H1 (cell line): ENCODE measurements around the gene UQCR10. TPM values are rescaled to one million over a fixed set of nuclear protein-coding genes. Genes with fewer than 3 reads are reported as not detected.
A peak's percentile ranks its signal among the peaks of the same experiment; 100 is the strongest.

Source experiments
- CTCF ChIA-PET: fragments of 300-600 bp; sonication (Branson Sonifier 250); formaldehyde crosslinking; loops from one replicate; lab custom pipeline; 2021; ENCODE audit not compliant: partially characterized antibody; lab: Charles Lee
- POLR2A ChIA-PET: fragments of 300-600 bp; sonication (Branson Sonifier 250); formaldehyde crosslinking; loops from one replicate; lab custom pipeline; 2021; ENCODE audit warnings: inconsistent platforms; ENCODE audit not compliant: partially characterized antibody; lab: Charles Lee
- DNase-seq, 2 experiments: peaks; one replicate each; pipeline versions ENCODE4 v3.0.0 to v3.0.0-alpha.2; 2010 to 2022; ENCODE audit warnings: low spot score in 2 of 2, low read depth in 1 of 2, mixed read lengths in 1 of 2
- FAIRE-seq: peaks from 2 replicates; lab custom pipeline; 2011; peaks lifted over from hg19 to GRCh38; lab: Jason Lieb, UNC
- H2AFZ ChIP-seq: 2 replicates; pipeline ENCODE4 v1.8.1; 2012; ENCODE audit warnings: low read length, inconsistent platforms
- H2AK5ac ChIP-seq: 2 replicates; pipeline ENCODE4 v1.6.1; 2013; ENCODE audit warnings: low read depth, low read length
- H2BK120ac ChIP-seq: replicated peaks from 2 replicates; pipeline ENCODE3; 2013; ENCODE audit warnings: low read depth, low read length, inconsistent platforms
- H2BK12ac ChIP-seq: 2 replicates; pipeline ENCODE4 v1.6.1; 2013; ENCODE audit warnings: low read depth, low read length
- H2BK15ac ChIP-seq: 2 replicates; pipeline ENCODE4 v1.6.1; 2013; ENCODE audit warnings: low read length
- H2BK20ac ChIP-seq: 2 replicates; pipeline ENCODE4 v1.6.1; 2013; ENCODE audit warnings: low read length
- H2BK5ac ChIP-seq: 2 replicates; pipeline ENCODE4 v1.6.1; 2013; ENCODE audit warnings: low read depth, low read length
- H3K14ac ChIP-seq: 2 replicates; pipeline ENCODE4 v1.6.1; 2013; ENCODE audit warnings: inconsistent platforms; ENCODE audit not compliant: insufficient read length
- H3K18ac ChIP-seq: 2 replicates; pipeline ENCODE4 v1.6.1; 2013; ENCODE audit warnings: low read length; ENCODE audit errors: extremely low read depth
- H3K23ac ChIP-seq: 2 replicates; pipeline ENCODE4 v1.6.1; 2013; ENCODE audit warnings: inconsistent platforms; ENCODE audit not compliant: insufficient read length
- H3K23me2 ChIP-seq: 2 replicates; pipeline ENCODE4 v1.6.1; 2013; ENCODE audit warnings: low read depth, low read length
- H3K27ac ChIP-seq: 2 replicates; pipeline ENCODE4 v1.6.1; 2011; ENCODE audit warnings: low read depth, low read length, inconsistent platforms
- H3K27me3 ChIP-seq, 4 experiments: replicated peaks in 1 of 4; 1 replicate in 1 of 4; 2 replicates in 3 of 4; pipeline versions ENCODE4 v1.6.1 to v1.8.1; 2011 to 2013; ENCODE audit warnings: low read length in 3 of 4, mild to moderate bottlenecking in 3 of 4, inconsistent platforms in 2 of 4, mixed read lengths in 2 of 4, moderate library complexity in 1 of 4; ENCODE audit not compliant: control insufficient read depth in 3 of 4, insufficient read depth in 3 of 4; ENCODE audit errors: extremely low read depth in 1 of 4
- H3K36me3 ChIP-seq, 4 experiments: 2 replicates each; pipeline versions ENCODE4 v1.6.1 to v1.8.1; 2011 to 2013; ENCODE audit warnings: mild to moderate bottlenecking in 4 of 4, low read length in 3 of 4, moderate library complexity in 2 of 4, control low read depth in 1 of 4, inconsistent platforms in 1 of 4; ENCODE audit not compliant: insufficient read depth in 4 of 4, control insufficient read depth in 2 of 4
- H3K4ac ChIP-seq: replicated peaks from 2 replicates; pipeline ENCODE3; 2013; ENCODE audit warnings: low read length, low read depth, mixed read lengths, inconsistent platforms; ENCODE audit not compliant: insufficient read length
- H3K4me1 ChIP-seq, 4 experiments: replicated peaks in 1 of 4; 1 replicate in 1 of 4; 2 replicates in 3 of 4; pipeline versions ENCODE4 v1.6.1 to v1.8.1; 2011 to 2013; ENCODE audit warnings: low read length in 3 of 4, inconsistent platforms in 2 of 4, mixed read lengths in 1 of 4; ENCODE audit not compliant: insufficient read depth in 4 of 4, control insufficient read depth in 3 of 4
- H3K4me2 ChIP-seq, 2 experiments: 2 replicates each; pipeline versions ENCODE4 v1.6.1 to v1.8.1; 2011 to 2013; ENCODE audit warnings: low read depth in 2 of 2, low read length in 2 of 2, control low read depth in 1 of 2, inconsistent platforms in 1 of 2, mild to moderate bottlenecking in 1 of 2; ENCODE audit not compliant: insufficient read depth in 1 of 2
- H3K4me3 ChIP-seq, 4 experiments: fragments of 200-600, 300-600 bp in 1 of 4; sonication (generic), shearing (Covaris generic), sonication (Bioruptor Twin) in 1 of 4; 2 replicates each; pipeline versions ENCODE4 v1.5.1 to v1.8.1; 2011 to 2016; ENCODE audit warnings: low read length in 4 of 4, low read depth in 3 of 4, control low read depth in 2 of 4, inconsistent platforms in 2 of 4, mild to moderate bottlenecking in 2 of 4, mixed read lengths in 1 of 4, moderate library complexity in 1 of 4; ENCODE audit not compliant: insufficient read depth in 2 of 4; ENCODE audit errors: extremely low read depth in 1 of 4
- H3K56ac ChIP-seq: replicated peaks from 2 replicates; pipeline ENCODE3; 2013; ENCODE audit warnings: low read depth, mild to moderate bottlenecking, mixed read lengths, low read length, inconsistent platforms; ENCODE audit not compliant: insufficient read length
- H3K79me1 ChIP-seq: 2 replicates; pipeline ENCODE4 v1.6.1; 2013; ENCODE audit warnings: low read depth, low read length, control low read depth
- H3K79me2 ChIP-seq, 2 experiments: 2 replicates each; pipeline versions ENCODE4 v1.6.1 to v1.8.1; 2012 to 2013; ENCODE audit warnings: low read length in 2 of 2, mild to moderate bottlenecking in 2 of 2, inconsistent platforms in 1 of 2; ENCODE audit not compliant: insufficient read depth in 2 of 2, control insufficient read depth in 1 of 2
- H3K9ac ChIP-seq, 4 experiments: replicated peaks in 1 of 4; 1 replicate in 1 of 4; 2 replicates in 3 of 4; pipeline versions ENCODE4 v1.6.1 to v1.8.1; 2011 to 2013; ENCODE audit warnings: low read depth in 3 of 4, low read length in 3 of 4, control low read depth in 2 of 4, mild to moderate bottlenecking in 2 of 4, moderate library complexity in 2 of 4, inconsistent platforms in 1 of 4; ENCODE audit errors: extremely low read depth in 1 of 4
- H3K9me3 ChIP-seq, 2 experiments: 2 replicates each; pipeline versions ENCODE4 v1.6.1 to v1.8.1; 2012 to 2013; ENCODE audit warnings: mild to moderate bottlenecking in 2 of 2, moderate library complexity in 2 of 2, control low read depth in 1 of 2, inconsistent platforms in 1 of 2, low read depth in 1 of 2, low read length in 1 of 2, mixed read lengths in 1 of 2; ENCODE audit not compliant: insufficient read depth in 2 of 2
- H4K20me1 ChIP-seq, 2 experiments: replicated peaks in 1 of 2; 2 replicates each; pipeline versions ENCODE3 to v1.8.1; 2011 to 2013; ENCODE audit warnings: inconsistent platforms in 2 of 2, low read length in 2 of 2, mild to moderate bottlenecking in 1 of 2; ENCODE audit not compliant: insufficient read depth in 2 of 2, control insufficient read depth in 1 of 2
- H4K5ac ChIP-seq: 2 replicates; pipeline ENCODE4 v1.6.1; 2013; ENCODE audit warnings: low read length, low read depth, mixed read lengths, inconsistent platforms; ENCODE audit not compliant: insufficient read length
- H4K8ac ChIP-seq: 2 replicates; pipeline ENCODE4 v1.8.0; 2013; ENCODE audit warnings: mild to moderate bottlenecking, moderate library complexity, low read length, inconsistent platforms; ENCODE audit not compliant: insufficient read depth; ENCODE audit errors: extremely low read depth
- H4K91ac ChIP-seq: replicated peaks from 2 replicates; pipeline ENCODE3; 2013; ENCODE audit warnings: low read length, mixed read lengths, inconsistent platforms; ENCODE audit not compliant: insufficient read length
- ATF3 ChIP-seq: IDR thresholded peaks from 2 replicates; pipeline ENCODE4 v1.6.1; 2011; ENCODE audit warnings: low read depth, mild to moderate bottlenecking, low read length; ENCODE audit not compliant: insufficient read depth
- BACH1 ChIP-seq: IDR thresholded peaks from 2 replicates; pipeline ENCODE4 v1.6.1; 2012; ENCODE audit warnings: low read length, improper control_type of control experiment
- GABPA ChIP-seq: IDR thresholded peaks from 2 replicates; pipeline ENCODE4 v1.6.1; 2011; ENCODE audit warnings: mild to moderate bottlenecking, low read length, moderate library complexity, borderline replicate concordance; ENCODE audit not compliant: insufficient read depth
- PHF8 ChIP-seq: fragments of 200-600 bp; sonication (generic); conservative IDR thresholded peaks from 2 replicates; pipeline ENCODE4 v1.7.1; 2012; ENCODE audit warnings: low read depth, mild to moderate bottlenecking, inconsistent platforms, low read length, moderate library complexity
- POLR2AphosphoS5 ChIP-seq: IDR thresholded peaks from 2 replicates; pipeline ENCODE4 v1.6.1; 2011; ENCODE audit warnings: low read depth, low read length
- SIX5 ChIP-seq: IDR thresholded peaks from 2 replicates; pipeline ENCODE4 v1.6.1; 2011; ENCODE audit warnings: mild to moderate bottlenecking, low read depth, low read length
- WGBS, 2 experiments: shearing (Covaris generic) in 1 of 2; methylation state at CpG; one replicate each; pipeline versions ENCODE4 v1.1.6 to v1.1.7; 2013 to 2015; ENCODE audit warnings: low lambda C conversion rate in 2 of 2, mixed read lengths in 2 of 2, inconsistent platforms in 1 of 2, low coverage in 1 of 2, missing lambda C conversion rate in 1 of 2; ENCODE audit not compliant: insufficient replicate concordance in 2 of 2, insufficient coverage in 1 of 2, insufficient read length in 1 of 2; ENCODE audit errors: extremely low coverage in 1 of 2, missing lambda C conversion rate in 1 of 2; 5-methylcytosine and 5-hydroxymethylcytosine counted together
- polyA plus RNA-seq, 7 experiments: library from polyadenylated mRNA; depleted of rRNA in 3 of 7; stranded (reverse) in 5 of 7; unstranded in 2 of 7; fragments of >200 nt in 5 of 7; fragments of 200-250 nt in 2 of 7; gene quantifications; 1 replicate in 5 of 7; 2 replicates in 1 of 7; 4 replicates in 1 of 7; pipeline versions ENCODE4 v1.2.1 to v1.2.3, GENCODE V29; 2011 to 2013; ENCODE audit warnings: missing spikeins in 2 of 7, mixed read lengths in 2 of 7
- total RNA-seq: library from RNA; stranded (reverse); fragmentation: NEBNext Ultra II Directional; extraction: Animal tissue kit (Norgen Biotek cat#: 25700); gene quantifications from 2 replicates; pipeline ENCODE4 v1.2.1, GENCODE V29; 2021

UQCR10 gene
- total and polyA plus RNA-seq, 2 of the 8 experiments (the other 6 are each of a cell fraction or from before 2014, with no cell fraction given): 102 to 260 TPM

- no peak overlapping the region for H3K4ac ChIP-seq
- H3K79me1 ChIP-seq: no peaks in the 10 kb centered on the region
- no peak overlapping the region for H3K56ac ChIP-seq
- H3K27me3 ChIP-seq: peaks cover 4 to 18% (median 11%) of the 10 kb centered on the region in 4 experiments; a peak in 6 of 7 replicates
- H2BK15ac ChIP-seq: no peak overlapping the region
- POLR2A ChIA-PET: no interaction called here
- H3K27ac ChIP-seq: no peak overlapping the region
- no peak overlapping the region for H4K5ac ChIP-seq
- H4K20me1 ChIP-seq: peaks cover 1 to 3% of the 10 kb centered on the region in 2 experiments
- no peak overlapping the region for H3K23ac ChIP-seq
- H2BK120ac ChIP-seq: no peak overlapping the region
- no peaks in the 10 kb centered on the region for H3K36me3 ChIP-seq
- H2AFZ ChIP-seq: no peak overlapping the region
- no peak overlapping the region for H3K4me3 ChIP-seq
- 0 out of 2 replicates have a peak overlapping the region, but pooled peaks have one; percentile 50 for H2BK12ac ChIP-seq
- H3K9ac ChIP-seq: no peak overlapping the region; a peak in 1 of 7 replicates
- no peaks in the 10 kb centered on the region for H3K23me2 ChIP-seq
- no peak for DNase-seq
- H4K91ac ChIP-seq: no peak overlapping the region
- H2BK5ac ChIP-seq: no peak overlapping the region
- H3K4me1 ChIP-seq: peaks cover 0 to 12% (median 4%) of the 10 kb centered on the region in 4 experiments; a peak in 6 of 7 replicates
- no peak overlapping the region for H3K14ac ChIP-seq
- no peak overlapping the region for H3K4me2 ChIP-seq
- no peak overlapping the region for H2BK20ac ChIP-seq
- H4K8ac ChIP-seq: no peak overlapping the region
- no peak for FAIRE-seq
- CTCF ChIA-PET: interaction anchor here (0.6 to 4.8 kb wide), 10 partner anchors 11 to 308 kb away, joined by 3 to 22 read pairs (median 4); no protein-coding TSS in a partner anchor
- 82% methylated on average over 7 of the region's 7 CpGs; no CpG with 5 or more reads in 1 of the 2 experiments for WGBS, 2 experiments
- no peaks in the 10 kb centered on the region for H3K9me3 ChIP-seq
- H2AK5ac ChIP-seq: no peak overlapping the region
- no peak overlapping the region for H3K18ac ChIP-seq
- H3K79me2 ChIP-seq: no peaks in the 10 kb centered on the region
- TF ChIP-seq SIX5: no peak
- no peak for TF ChIP-seq GABPA
- no peak for TF ChIP-seq BACH1
- no peak for TF ChIP-seq POLR2AphosphoS5
- no peak for TF ChIP-seq PHF8
- TF ChIP-seq ATF3: no peak
These were observed 41.1 kb upstream of the UQCR10 start for GRCh38 chr22:29726106-29726505.
